ENCODE measurements around the gene GJD3.

GJD3 gene

DNA sequence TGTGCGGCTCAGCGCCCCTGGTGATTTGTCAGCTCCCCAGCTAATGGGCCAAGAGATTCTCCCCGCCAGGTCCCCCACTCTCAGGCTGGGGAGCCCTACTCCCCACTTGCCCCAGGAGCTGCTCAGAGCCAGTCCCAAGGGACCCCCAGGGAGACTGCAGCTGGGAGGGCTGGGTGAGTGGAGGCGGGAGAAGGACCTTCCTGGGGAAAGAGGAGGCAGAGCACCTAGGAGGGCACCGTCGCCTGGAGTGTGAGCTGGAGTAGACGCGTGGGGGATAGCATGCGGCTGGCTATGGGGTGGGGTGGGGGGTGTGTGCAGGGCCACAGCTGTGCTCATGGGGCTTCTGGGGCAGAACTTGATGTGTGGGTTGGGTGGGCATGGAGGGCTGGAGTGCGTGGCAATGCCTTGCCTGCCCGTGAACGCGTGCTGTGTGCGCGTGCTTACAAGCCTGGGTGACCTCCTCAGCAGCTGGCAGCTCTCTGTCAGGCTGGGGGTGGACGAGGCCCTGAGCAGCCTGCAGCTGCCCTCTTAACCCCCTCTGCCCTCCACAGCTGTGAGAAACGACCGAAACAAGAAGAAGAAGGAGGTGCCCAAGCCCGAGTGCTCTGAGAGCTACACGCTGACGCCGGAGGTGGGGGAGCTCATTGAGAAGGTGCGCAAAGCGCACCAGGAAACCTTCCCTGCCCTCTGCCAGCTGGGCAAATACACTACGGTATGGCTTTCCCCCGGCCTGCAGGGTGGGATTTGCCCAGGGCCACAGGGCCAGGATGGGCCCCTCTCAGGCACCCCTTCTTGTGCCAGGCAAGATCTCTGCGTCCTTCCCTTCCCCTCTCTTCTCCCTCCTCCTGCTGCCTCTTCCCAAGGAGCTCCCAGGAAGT is 12.9 kb downstream of the GJD3 start:
- DNase-seq, result peak; percentile 84

DNA sequence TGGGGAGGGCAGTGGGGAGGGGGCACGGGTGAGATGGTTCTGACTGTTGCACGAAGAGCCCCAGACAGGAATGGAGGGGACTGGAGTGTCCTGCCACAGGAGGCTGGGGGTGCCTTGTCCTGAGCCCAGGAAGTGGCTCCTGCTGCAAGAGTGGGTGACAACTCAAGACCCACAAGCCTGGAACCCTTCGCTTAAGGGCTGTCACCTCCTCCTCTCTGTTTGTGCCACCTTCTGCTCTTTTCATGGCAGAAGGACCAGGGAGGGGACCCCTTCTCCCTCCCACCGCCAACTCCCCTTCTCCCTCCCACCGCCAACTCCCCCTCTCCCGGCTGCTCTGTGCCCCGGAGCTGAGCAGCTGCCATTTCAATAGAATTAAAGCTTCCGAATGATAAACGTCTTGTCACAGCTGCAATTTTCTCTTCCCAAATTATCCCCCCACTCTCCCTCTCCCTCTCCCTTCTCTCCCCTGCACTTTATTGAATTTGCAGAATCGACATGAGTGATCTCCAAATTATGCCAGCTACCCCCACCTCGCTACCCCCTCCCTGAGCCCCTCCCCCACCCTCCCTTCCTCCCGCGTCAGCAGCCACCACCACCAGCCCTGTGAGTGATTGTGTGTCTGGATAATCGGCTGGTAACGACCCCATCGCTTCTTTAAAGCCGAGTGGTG is 13.7 kb downstream of the GJD3 start:
- DNase-seq, result peak; percentile 90

DNA sequence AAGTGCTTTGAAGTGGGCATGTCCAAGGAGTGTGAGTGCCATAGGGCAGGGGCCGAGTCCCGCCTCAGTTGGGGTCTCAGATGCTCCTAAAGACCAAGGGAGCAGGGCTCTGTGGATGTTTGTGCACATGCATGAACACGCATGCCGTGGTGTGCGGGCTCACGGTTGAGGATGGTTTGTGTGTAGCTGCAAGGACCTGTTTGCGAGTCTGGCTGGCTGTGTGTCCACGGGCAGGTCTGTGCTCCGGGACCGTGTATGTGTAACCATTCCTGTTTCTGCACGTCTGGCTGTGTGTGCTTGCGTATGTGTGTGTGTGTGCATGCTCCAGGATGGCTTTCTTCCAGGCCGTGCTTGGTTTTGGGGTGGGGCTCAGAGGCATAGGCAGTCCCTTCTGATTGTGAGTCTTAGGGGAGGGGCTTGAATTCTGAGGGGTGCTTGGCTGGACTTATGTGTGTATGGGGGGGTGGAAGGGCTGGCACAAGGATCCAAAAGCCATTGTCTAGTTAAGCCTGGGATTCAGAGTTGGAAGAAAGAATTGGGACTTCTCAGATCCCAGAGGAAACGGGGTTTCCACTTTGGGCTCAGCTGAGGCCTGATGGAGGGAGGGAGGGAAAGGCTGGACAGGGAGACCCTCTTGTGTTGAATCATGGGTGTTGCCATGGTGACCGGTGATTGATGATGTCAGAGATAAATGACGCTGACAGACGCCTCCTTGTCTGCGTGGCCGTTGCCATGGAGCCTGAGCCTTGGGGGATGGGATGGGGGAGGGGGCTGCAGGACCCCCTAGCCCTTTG is 14.4 kb downstream of the GJD3 start:
- peak; percentile 56 for DNase-seq

DNA sequence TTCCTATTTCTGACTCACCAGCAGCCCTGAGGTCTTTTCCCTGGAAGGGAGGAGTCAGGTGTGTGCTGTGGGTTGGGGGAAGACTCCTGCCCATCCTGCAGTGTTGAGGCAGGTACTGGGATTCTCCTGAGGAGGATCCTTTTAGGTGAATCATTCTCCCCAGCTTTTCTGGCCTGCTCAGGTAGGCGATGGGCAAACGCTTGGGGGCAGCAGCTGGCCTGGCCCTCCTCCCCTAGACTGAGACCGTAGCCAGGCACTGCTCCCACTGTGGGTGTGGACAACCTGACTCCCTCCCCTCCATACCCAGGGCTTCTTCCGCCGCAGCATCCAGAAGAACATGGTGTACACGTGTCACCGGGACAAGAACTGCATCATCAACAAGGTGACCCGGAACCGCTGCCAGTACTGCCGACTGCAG is 15.1 kb downstream of the GJD3 start:
- no peak for DNase-seq

DNA sequence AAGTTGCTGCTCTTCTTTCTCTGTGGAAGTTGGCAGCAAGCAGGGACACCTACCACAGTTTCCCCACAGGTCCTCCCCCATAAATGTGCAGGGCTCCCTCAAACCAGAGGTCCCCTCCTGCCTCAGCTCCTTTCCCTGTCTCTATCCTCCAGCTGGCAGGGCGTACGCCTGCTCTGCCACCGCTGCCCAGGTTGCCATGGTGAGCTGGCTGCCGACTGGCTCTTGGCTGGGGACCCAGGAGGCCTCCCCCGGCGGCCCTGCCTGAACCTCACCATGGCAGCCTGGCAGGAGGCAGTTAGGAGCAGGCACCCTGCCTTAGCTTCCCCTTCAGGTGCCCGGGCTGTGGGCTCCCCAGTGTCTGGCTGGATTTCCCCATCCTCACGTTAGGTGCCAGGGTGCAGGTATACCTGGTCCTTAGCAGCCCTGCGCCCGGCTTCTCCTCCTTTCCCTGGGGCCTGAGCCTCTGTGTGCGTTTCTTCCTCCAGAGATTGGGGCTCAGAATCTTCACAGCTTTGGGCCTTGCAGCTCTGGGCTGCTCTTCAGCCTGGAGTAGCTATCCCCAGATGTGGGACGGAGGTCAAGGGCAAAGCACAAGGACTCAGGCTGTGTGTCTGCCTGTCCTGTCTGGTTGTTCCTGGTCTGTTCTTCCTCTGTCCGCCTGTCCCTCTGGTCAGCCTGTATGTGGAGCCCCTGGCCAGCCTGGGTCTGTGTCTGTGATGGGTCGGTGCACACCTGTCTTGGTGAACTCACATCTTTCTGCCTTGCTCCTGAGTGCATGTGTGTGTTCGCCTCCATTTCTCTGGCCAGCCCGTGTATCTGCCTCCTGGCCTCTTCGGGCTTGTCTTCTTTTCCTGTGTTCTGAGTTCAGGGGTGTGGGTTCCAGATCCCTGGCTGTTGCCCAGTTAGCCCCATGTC is 15.7 kb downstream of the GJD3 start:
- DNase-seq, result peak; percentile 90

DNA sequence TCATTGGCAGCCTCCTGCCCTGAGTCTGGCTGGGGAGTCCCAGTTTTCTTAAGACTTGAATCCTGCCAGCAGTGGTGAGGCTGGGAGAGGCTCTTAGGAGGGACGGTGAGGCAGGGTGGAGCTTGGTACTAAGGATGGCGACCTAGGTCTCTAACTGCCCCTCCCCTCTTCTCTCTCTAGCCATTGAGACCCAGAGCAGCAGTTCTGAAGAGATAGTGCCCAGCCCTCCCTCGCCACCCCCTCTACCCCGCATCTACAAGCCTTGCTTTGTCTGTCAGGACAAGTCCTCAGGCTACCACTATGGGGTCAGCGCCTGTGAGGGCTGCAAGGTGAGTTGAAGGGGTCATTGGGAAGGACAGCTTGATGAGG is 16.4 kb downstream of the GJD3 start:
- no peak for DNase-seq

DNA sequence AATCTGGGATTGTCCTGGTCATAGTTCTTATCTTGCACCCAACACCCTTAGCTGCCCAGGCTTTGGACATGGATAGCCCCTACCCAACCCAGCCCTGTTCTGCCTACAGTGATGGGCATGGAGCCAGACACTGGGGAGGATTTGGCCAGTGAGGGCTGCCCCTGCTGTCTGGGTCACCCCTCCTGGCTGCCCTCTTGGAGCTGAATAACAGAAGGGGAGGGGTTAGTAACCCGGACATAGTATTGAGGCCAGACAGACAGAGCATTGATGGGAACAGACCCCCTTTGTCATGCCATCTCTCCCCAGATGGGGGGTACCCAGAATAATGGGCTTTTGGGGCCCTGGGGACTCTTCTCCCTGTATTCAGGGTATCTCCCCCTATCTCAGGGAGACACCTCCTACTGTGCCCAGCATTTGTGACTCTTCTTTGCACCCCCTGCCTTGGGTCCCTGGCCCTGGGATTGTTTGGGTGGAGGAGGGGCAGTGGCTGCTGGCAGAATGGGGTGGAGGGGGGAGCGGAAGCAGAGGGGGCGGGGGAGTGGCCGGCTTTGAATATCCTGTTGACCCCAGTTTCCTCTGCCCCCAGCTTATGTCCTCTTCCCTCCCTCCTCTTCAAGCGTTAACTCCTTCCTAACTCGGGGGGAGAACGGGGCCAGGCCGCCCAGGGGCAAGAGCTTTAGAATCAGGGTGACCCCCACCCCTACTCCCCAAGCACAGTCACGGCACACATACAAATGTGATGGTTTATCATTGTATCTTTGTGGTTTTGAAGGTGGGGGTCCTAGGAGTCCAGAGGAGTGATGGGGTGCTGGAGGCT is 17.0 kb downstream of the GJD3 start:
- DNase-seq, result no peak

GRCh38 chr17:40346765-40347158 is 17.8 kb downstream of the GJD3 start:
- no peak for DNase-seq

GRCh38 chr17:40345994-40346764 is 18.4 kb downstream of the GJD3 start:
- no peak for DNase-seq

DNA sequence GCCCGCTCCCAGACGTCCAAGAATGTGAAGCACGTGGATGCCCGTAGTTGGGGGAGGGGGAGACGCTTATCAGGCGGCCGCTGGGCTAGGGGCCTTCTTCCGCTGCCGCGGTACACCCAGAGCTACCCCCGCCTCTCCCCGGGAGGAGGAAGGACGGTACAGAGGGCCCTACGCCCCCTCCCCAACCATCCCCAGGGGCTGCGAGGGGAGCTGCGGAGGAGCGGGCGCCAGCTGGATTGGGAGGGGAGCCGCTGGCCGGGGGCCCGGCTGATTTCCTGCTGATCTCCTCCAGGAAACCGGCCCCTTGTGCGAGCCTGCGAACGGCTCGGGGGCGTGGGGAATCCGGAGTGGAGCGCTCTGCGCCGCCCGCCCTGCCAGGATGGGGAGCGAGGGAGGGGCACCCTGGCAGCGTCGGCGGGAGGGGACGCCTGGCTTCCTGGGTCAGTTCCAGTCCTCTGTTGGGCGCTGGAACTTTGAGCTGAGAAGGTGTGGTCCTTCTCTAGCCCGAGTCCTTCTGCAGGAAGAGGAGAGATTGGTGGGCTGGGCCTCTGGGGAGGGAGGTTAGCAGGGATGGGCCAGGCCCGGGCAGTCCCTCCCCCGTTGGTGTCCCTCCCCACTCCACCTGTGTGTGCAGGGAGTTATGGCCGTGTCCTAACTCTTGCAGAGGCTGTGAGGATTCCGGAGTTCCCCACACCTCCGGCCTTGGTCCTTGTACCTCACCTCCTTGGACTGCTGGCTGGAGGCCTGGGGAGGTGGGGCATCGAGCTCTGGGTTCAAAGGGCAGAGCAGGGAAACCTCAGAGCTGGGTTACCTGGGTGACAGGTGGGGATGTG is 19.2 kb downstream of the GJD3 start:
- DNase-seq, result peak; percentile 52

DNA sequence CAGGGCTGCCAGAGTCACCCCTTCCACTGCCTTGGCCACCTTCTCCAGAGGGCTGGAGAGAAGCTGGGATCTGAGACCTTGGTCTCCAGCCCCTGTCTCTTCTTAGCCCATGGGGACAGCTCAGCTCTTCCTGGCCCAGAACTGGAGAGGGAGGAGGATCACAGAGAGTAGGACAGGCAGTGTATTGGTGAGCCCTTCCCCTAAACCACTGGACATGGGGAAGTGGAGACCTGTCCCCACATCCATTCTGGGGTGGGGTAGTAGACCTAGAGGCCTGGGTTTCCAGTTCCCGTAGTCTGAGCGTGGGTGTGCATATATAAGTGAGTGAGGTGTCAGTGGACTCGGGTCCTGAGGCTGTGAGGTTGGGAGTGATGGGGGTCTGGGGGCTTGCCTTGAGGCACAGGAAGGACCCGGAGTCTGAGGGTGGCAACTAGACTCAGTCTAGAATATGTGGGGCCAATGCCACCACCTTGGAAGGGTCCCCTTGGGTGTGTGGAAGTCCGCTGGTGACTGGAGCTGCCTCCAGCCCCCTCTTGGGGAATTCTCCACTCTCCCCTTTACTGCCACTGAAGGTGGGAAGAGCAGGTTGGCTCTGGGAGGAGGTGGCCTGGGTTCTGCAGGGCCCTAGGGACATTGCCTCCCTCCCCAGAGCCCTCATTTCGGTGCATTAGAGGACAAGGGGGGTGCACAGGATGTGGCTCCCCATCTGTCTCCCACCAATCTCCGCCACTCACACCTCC is 19.9 kb downstream of the GJD3 start:
- no peak for DNase-seq

DNA sequence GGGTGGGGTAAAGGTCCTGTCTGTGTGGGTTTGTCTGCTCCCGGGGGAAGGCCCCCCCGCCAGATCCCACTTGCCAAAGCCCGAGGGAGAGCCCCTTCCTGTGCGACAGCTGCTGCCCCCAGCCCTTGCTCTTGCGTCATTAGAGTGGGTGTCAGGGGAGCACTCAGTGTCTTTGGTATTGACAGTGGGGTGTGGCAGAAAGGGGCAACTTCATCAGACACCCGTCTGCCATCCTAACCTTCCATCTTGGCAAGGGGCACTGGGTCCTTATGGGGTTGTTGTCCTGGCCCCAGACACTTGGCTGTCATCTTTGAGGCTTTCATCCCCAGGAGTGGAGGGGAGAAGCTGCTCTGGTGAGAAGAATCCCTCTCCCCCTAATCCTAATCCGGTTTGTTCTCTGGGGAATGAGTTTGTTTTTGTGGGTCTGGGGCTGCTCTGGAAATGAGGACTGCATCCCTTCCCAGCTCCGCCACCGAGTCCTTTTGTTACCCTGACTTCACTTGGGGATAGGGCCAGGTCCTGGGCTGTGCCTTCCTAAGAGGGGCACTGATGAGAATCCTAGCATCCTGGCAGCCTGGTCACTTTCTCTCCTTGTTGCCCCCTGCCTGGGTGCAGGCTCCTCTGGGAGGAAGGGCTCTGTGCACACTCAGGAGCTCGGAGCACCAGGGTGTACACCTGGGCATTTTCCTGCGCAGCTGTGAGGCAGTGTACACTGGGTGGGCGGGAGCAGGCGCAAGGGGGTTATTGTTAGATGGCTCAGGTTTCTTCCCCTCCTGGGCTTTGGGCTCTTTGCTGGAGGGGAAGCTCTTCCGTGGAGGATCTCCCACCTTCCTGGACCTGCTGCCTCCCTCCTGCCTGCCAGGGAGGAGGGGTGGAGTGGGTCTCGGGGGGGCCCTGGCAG is 21.1 kb downstream of the GJD3 start:
- DNase-seq, result peak; percentile 37

GRCh38 chr17:40342504-40343218 is 21.9 kb downstream of the GJD3 start:
- DNase-seq, result no peak

- peak; percentile 25 for DNase-seq
Observed at GRCh38 chr17:40341808-40342503, 22.6 kb downstream of the GJD3 start.

GRCh38 chr17:40340880-40341807 is 23.4 kb downstream of the GJD3 start:
- peak; percentile 52 for DNase-seq
